Eye (tissue), 1 donor: ENCODE results near the gene FARS2.
"Not testable (repeated sequence)": the region's sequence is repeated elsewhere in the genome, so short reads cannot be mapped to it uniquely, and the experiment has no call there.

ENCODE experiments used
- DNase-seq: peaks from one replicate; pipeline ENCODE4 v3.0.0-alpha.2; 2015

FARS2 gene

GRCh38 chr6:5673019-5673790 lies 411.9 kb downstream of the FARS2 start:
- DNase-seq = no peak

GRCh38 chr6:5674141-5674540 lies 412.8 kb downstream of the FARS2 start:
- no peak for DNase-seq

GRCh38 chr6:5674721-5675120 lies 413.4 kb downstream of the FARS2 start:
- no peak for DNase-seq

GRCh38 chr6:5676701-5677100 lies 415.4 kb downstream of the FARS2 start:
- no peak for DNase-seq

GRCh38 chr6:5677219-5678000 lies 416.1 kb downstream of the FARS2 start:
- DNase-seq = no peak

- DNase-seq = no peak
These were observed 418.0 kb downstream of the FARS2 start for GRCh38 chr6:5679270-5679669.

- DNase-seq = no peak
These were observed 418.4 kb downstream of the FARS2 start for GRCh38 chr6:5679691-5680090.

GRCh38 chr6:5680095-5680494 lies 418.8 kb downstream of the FARS2 start:
- no peak for DNase-seq

- DNase-seq = no peak
These were observed 420.2 kb downstream of the FARS2 start for GRCh38 chr6:5681480-5681879.

GRCh38 chr6:5682530-5682929 lies 421.2 kb downstream of the FARS2 start:
- no peak for DNase-seq

- DNase-seq = not testable (repeated sequence)
These were observed 422.4 kb downstream of the FARS2 start for GRCh38 chr6:5683747-5684146.

GRCh38 chr6:5684320-5685053 lies 423.2 kb downstream of the FARS2 start:
- no peak for DNase-seq

- no peak for DNase-seq
These were observed 432.2 kb downstream of the FARS2 start for GRCh38 chr6:5693225-5694145.

- no peak for DNase-seq
These were observed 434.2 kb downstream of the FARS2 start for GRCh38 chr6:5695260-5696245.

GRCh38 chr6:5697508-5697907 lies 436.2 kb downstream of the FARS2 start:
- no peak for DNase-seq

- DNase-seq = no peak
These were observed 437.0 kb downstream of the FARS2 start for GRCh38 chr6:5698318-5698717.

GRCh38 chr6:5699064-5699463 lies 437.8 kb downstream of the FARS2 start:
- DNase-seq = not testable (repeated sequence)

GRCh38 chr6:5701174-5701573 lies 439.9 kb downstream of the FARS2 start:
- DNase-seq = no peak

GRCh38 chr6:5704708-5705107 lies 443.4 kb downstream of the FARS2 start:
- no peak for DNase-seq

- no peak for DNase-seq
These were observed 443.9 kb downstream of the FARS2 start for GRCh38 chr6:5705252-5705651.
